ENCODE measurements around the gene SLC2A13.
"Not testable (repeated sequence)": the region's sequence is repeated elsewhere in the genome, so short reads cannot be mapped to it uniquely, and the experiment has no call there.

SLC2A13 gene

GRCh38 chr12:39803151-39803550 lies 302.7 kb downstream of the SLC2A13 start:
- no peak for DNase-seq

DNA sequence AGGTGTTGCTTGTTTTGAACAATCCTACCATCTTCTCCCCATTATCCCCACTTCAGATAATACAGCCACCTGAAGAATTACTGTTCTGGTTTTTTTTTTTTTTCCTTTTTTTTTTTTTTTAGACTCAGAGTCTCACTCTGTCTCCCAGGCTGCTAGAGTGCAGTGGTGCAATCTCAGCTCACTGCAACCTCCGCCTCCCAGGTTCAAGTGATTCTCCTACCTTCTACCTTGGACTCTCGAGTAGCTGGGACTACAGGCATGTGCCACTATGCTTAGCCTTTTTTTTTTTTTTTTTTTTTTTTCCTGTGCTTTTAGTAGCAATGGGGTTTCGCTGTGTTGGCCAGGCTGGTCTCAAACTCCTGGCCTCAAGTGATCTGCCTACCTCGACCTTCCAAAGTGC lies 306.9 kb downstream of the SLC2A13 start:
- no peak for DNase-seq

DNA sequence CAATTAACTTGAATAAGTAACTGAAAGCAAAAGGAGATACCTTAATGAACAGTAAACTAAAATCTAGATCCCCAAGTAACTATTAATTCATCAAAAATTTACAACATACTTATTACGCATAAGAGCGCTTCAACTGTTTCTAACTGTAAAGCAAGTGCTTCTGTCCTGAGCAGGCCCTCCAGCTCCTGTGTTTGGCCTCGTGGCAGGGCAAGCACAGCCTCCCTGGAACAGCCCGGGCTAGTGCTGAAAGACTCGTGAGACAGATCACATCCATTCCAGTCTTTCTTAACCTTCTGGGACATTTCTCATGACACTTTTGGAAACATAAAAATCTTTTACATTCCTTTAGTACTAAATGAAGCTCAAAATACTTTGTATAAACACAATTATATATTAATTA lies 307.5 kb downstream of the SLC2A13 start:
- DNase-seq: no peak

GRCh38 chr12:39795481-39795880 lies 310.4 kb downstream of the SLC2A13 start:
- no peak for DNase-seq

DNA sequence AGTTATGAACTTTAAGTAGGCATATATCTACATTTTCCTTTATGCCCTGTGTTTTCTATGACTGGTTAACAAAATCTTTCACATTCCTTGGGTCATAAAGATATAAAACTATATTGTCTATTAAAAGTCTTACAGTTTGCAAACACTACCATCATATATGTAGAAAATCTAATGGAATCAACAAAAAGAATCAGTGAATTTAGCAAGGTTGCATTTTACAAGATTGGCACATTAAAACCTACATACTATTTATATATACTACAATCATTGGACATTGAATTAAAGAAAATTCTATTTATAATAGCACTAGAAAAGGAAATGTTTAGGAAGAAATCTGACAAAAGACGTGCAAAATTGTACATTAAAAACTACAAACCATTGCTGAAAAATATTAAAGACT lies 312.9 kb downstream of the SLC2A13 start:
- no peak for DNase-seq

DNA sequence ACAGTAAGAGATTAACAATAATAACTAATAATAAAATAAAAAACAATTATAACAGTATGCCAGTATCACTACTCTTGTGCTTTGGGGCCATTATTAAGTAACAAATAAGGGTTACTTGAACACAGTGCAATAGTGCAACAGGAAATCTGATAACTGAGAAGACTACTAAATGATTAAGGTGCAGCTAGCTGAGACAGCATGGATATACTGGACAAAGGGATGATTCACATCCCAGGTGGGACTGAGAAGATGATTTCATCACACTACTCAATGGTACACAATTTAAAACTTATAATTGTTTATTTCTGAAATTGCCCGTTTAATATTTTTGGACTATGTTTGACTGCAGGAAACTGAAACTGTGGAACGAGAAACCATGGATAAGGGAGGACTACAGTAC lies 317.6 kb downstream of the SLC2A13 start:
- DNase-seq: no peak

DNA sequence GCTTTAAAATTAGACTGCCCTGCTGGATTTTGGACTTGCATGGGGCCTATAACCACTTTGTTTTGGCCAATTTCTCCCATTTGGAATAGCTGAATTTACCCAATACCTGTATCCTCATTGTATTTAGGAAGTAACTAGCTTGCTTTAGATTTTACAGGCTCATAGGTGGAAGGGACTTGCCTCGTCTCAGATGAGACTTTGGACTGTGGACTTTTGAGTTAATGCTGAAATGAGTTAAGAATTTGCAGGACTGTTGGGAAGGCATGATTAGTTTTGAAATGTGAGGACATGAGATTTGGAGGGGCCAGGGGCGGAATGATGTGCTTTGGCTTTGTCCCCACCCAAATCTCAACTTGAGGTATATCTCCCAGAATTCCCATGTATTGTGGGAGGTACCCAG lies 320.1 kb downstream of the SLC2A13 start:
- DNase-seq: not testable (repeated sequence)

DNA sequence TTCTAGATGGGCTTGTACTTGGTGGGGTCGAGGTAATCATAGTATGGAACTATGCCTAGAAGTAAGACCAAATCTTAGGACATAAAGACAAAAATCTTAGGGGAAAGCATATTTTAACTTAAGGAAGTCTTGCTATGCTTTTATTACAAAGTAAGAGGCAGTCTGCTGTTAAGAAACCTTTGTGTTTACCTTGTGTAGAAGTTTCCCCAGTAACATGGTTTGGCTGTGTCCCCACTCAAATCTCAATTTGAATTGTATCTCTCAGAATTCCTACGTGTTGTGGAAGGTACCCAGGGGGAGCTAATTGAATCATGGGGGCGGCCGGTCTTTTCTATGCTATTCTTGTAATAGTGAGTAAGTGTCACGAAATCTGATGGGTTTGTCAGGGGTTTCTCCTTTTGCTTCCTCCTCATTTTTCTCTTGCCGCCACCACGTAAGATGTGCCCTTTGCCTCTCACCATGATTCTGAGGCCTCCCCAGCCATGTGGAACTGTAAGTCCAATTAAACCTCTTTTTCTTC lies 323.8 kb downstream of the SLC2A13 start:
- DNase-seq: no peak

GRCh38 chr12:39780913-39781446 lies 324.9 kb downstream of the SLC2A13 start:
- DNase-seq: no peak

GRCh38 chr12:39780411-39780912 lies 325.4 kb downstream of the SLC2A13 start:
- no peak for DNase-seq

- DNase-seq: no peak
Observed at GRCh38 chr12:39779768-39780340, 326.0 kb downstream of the SLC2A13 start.

GRCh38 chr12:39777465-39777864 lies 328.4 kb downstream of the SLC2A13 start:
- no peak for DNase-seq

DNA sequence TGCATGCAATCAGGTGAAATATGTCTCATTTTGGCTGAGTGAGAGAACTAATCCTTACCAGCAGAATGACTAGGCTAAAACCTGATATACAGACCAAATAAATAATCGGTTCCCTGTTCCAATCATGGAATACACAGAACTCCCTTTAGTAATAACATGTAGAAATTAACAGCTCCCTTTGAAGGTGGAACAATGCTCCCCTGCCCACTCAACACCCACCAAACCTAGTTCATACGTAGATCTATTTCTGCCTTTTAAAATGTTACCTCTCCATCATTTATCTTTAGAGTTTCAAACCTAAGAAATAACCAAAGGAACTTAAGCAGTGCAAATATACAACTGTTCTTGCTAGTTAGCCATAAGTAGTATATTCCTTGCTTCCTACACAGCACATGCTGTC lies 332.6 kb downstream of the SLC2A13 start:
- no peak for DNase-seq

GRCh38 chr12:39772821-39773259 lies 333.0 kb downstream of the SLC2A13 start:
- no peak for DNase-seq

GRCh38 chr12:39771456-39771855 lies 334.4 kb downstream of the SLC2A13 start:
- no peak for DNase-seq

DNA sequence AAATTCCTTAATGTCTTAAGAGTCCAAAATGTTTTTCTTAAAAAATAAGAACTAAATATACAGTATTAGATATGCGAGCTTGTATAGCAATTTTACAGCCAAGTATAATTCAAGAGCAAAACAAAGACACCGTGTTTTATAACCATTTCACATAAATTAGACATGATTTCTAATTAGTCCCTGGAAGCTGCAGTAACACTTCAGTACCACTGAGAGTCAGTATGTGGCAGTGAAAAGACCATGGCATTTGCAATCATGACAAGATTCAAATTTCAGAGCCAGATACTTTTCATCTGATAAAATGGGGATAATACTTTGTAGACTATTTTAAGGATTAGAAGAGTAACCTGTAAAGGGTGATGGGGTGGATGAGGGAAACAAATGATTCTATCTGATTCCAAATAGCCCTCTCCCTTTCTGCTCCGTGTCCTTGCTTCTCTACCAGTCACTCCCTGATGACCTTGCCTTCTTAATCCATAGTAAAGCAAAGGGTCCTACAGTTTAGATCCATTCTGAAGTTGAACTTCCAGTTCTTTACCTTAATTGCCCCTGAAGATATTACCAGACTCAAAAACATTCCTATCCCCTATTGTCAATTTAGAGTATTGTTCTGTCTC lies 340.8 kb downstream of the SLC2A13 start:
- peak; percentile 26 for DNase-seq

GRCh38 chr12:39763890-39764169 lies 342.1 kb downstream of the SLC2A13 start:
- no peak for DNase-seq

- DNase-seq: no peak
Observed at GRCh38 chr12:39763071-39763889, 342.6 kb downstream of the SLC2A13 start.

- no peak for DNase-seq
Observed at GRCh38 chr12:39755478-39755877, 350.4 kb downstream of the SLC2A13 start.

GRCh38 chr12:39752482-39753137 lies 353.3 kb downstream of the SLC2A13 start:
- no peak for DNase-seq

GRCh38 chr12:39746151-39746550 lies 359.7 kb downstream of the SLC2A13 start:
- DNase-seq: not testable (repeated sequence)

- no peak for DNase-seq
Observed at GRCh38 chr12:39743655-39744054, 362.2 kb downstream of the SLC2A13 start.

DNA sequence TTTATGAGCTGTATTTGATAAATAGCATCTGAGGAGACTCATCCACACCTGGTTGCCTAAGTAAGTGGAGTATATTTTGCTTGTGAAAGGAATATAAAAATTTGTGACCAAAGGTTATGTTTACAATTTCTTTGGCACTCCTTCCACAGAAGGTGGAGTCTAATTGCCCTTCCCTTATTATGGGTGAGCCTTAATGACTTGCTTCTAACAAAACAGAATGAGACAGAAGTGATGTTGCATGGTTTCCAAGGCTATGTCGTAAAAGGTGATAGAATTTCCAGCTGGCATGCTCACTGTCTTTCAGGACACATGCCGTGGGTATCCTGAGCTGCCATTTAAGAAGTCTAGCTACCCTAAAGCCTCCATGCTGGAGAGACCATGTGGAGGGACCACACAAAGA lies 369.5 kb downstream of the SLC2A13 start:
- DNase-seq: no peak
